NOMO-1 (cell line): ENCODE data around the gene SMOC2.
"Not testable (repeated sequence)": the region's sequence is repeated elsewhere in the genome, so short reads cannot be mapped to it uniquely, and the experiment has no call there.

Experiments used
- DNase-seq, 2 experiments: peaks; one replicate each; lab custom pipeline; 2025; ENCODE audit not compliant: unreplicated experiment in 2 of 2; lab: John Stamatoyannopoulos, UW

The SMOC2 gene

GRCh38 chr6:168560126-168560525 lies 119.1 kb downstream of the SMOC2 start:
- DNase-seq: no peak

GRCh38 chr6:168562576-168563151 lies 121.7 kb downstream of the SMOC2 start:
- DNase-seq: no peak

DNA sequence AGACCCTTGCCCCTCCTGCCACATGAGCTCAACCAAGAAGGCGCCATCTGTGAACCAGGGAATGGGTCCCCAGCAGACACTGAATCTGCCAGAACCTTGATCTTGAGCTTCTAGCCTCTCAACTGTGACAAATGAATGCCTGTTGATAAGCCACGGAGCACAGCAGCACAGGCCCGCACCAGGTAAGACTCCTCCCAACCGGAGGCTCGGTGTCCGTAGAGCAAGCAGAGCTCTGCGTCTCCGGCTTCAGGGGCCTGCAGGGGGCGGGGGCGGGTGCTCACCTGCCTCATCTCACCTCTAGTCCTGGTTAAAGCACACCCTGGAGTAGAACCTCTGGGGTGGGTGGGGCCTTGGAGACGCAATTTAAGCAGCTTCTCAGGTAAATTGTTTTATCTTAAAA lies 122.7 kb downstream of the SMOC2 start:
- no peak for DNase-seq

DNA sequence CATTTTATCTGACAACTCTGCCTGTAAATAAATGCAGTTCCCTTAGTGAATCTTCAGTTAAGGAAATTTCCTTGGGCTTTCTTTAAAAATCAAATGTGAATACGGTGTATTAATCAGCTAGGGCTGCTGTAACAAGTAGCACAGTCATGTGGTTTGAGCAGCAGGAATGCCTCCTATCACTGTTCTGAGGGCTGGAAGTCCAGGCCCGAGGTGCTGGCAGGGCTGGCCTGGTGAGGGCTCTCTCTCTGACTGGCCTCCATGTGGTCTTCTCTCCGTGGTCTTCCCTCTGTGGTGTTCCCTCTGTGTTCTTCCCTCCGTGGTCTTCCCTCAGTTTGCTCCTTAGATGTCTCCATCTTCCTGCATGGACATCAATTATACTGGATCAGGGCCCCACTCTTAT lies 124.1 kb downstream of the SMOC2 start:
- no peak for DNase-seq

GRCh38 chr6:168570211-168570610 lies 129.2 kb downstream of the SMOC2 start:
- DNase-seq: no peak

DNA sequence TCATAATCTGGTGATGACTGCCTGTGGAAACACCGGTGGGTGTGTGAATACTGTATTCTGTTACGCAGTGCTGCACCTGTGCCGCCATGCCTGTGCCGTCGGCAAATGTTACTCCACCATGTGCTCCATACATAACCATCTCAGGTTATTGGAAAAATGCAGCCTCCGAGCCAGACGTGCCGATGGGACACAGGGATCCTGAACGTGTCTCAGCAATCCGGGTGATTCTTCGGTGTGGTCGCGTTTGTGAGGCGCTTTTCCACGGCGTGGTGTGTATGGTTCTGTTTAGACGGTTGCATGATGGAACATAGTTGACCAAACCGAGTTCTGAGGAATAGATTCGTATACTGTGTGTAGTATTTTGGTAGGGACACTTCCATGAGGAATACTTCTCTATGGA lies 130.3 kb downstream of the SMOC2 start:
- DNase-seq: no peak

- DNase-seq: not testable (repeated sequence)
These were observed 132.4 kb downstream of the SMOC2 start for GRCh38 chr6:168573276-168573835.

DNA sequence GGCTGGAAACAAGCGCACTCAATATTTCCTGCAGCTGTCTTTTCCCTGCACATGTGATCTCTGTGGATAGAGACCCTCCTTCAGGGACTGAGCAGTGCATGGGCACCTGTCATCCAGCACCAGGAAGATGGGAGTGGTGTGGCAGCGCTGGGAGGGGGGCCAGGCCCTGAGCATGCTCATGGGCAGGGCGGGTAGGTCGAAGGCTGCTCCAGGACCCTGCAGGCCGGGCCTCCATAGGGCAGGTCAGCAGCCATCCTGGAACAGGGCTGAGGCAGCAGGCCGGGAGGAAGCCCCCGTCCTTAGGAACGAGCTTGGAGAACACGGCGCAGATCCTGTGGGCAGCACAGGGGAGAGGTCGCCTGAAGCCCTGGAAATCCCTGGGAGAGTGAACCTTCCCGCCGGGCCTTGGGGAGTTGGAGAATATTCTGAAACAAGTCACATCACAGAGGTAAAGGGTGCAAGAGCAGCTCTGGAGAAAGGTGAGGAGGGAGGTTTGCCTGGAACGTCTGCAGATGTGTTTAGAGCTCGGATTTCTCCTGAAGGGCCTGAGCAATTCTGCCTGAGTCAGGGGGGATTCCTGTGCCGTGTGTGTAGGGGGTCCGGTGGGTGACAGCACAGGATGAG lies 133.2 kb downstream of the SMOC2 start:
- no peak for DNase-seq

DNA sequence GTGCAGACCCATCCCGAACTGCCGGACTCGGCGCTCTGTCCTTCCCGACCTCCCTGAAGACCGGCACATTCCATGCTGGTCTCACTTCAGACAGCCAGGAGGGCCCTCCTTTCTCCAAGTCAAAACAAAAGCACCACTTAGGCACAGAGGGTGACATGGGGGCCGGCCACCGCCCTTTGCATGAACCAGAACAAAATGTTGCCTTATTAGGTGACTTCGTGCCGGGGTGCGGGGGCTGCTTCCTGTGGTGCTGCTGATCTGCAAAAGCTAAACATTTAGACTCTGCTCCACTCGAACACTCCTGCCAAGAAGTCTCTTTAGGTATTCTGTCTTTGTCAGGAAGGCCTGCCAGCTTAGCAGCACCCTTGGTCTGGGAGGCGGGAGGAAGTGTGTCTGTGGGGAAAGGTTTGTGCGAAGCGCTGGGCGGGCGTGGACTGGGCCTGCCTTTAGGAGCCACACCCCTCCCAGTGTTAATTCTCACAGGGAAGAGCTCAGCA lies 133.8 kb downstream of the SMOC2 start:
- no peak for DNase-seq

GRCh38 chr6:168575346-168576098 lies 134.5 kb downstream of the SMOC2 start:
- no peak for DNase-seq

- DNase-seq: no peak
These were observed 135.4 kb downstream of the SMOC2 start for GRCh38 chr6:168576388-168576787.

DNA sequence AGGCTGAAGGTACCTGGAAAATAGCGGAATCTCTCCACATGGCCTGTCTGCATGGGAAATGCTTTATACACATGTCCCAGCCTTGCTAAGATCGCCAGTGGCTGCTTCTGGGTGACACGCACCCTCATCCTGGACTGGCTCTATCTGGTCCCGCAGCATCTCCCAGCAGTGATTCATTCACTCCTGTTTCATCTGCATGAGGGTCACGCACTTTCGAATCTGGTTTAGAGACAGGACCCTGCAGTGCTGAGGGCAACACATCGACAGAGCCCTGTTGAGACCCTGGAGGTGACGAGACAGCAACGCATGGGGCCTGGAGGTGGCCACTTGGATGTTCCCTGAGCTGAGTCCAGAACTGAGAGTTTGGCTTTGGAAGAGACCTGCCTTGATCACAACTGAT lies 136.5 kb downstream of the SMOC2 start:
- DNase-seq: no peak

- no peak for DNase-seq
These were observed 137.1 kb downstream of the SMOC2 start for GRCh38 chr6:168578036-168578435.

DNA sequence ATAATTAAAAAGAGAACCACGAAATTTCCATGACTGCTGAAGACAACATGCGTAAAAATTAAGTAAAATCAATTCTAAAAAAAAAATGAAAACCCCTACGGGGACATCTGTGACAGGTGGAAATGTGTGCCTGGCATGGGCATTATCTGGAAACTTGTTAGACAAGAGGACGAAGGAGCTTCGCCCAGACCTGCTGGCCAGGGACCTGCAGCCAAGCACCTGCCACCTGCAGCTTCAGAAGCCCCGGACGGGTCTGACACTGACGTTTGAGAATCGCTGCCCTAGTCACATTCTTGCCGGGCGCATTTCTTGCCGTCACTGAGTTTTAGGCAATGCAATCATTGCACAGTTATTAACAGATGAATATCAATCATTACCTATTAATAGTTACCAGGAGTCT lies 140.3 kb downstream of the SMOC2 start:
- no peak for DNase-seq

- no peak for DNase-seq
These were observed 140.7 kb downstream of the SMOC2 start for GRCh38 chr6:168581706-168582105.

DNA sequence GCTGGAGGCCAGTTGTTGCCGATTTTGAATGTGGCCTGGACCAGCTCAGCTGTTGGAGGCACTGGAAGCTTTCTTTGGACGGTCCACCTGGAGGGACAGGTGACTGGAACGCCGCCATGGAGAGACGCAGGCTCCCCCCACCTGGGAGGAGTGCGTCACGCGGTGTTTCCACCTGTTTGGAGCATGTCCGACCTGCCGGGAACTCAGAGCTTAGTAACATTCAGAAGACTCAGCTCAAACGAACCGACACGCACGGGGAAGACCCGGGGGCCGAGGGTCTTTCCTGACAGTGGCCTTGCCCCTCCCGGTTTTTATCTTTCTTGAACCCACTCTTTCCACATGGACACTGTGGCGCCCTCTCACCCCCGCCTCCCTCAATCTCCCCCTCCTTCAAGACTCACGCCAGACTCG lies 141.6 kb downstream of the SMOC2 start:
- no peak for DNase-seq

- no peak for DNase-seq
These were observed 142.1 kb downstream of the SMOC2 start for GRCh38 chr6:168583126-168583525.

- no peak for DNase-seq
These were observed 142.8 kb downstream of the SMOC2 start for GRCh38 chr6:168583821-168584220.

DNA sequence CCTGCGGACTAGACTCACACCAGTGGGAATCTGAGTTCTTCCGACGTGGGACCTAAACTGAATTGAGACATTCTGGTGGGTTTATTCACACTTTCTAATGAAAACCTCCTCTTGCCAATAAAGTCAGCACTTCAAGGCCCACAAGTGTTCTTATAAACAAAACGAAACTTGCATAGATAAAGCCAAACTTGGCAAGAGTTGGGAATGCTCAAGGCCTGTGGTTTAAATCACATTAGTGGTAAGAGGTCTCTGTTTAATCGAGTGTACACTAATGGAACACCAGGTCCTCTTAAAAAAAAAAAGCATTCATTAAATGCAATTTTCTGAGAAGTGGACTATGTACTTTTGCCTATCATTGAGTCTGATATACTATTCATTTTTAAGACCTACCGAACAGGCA lies 143.3 kb downstream of the SMOC2 start:
- no peak for DNase-seq

- DNase-seq: no peak
These were observed 143.7 kb downstream of the SMOC2 start for GRCh38 chr6:168584671-168585070.

- no peak for DNase-seq
These were observed 144.5 kb downstream of the SMOC2 start for GRCh38 chr6:168585441-168585840.

DNA sequence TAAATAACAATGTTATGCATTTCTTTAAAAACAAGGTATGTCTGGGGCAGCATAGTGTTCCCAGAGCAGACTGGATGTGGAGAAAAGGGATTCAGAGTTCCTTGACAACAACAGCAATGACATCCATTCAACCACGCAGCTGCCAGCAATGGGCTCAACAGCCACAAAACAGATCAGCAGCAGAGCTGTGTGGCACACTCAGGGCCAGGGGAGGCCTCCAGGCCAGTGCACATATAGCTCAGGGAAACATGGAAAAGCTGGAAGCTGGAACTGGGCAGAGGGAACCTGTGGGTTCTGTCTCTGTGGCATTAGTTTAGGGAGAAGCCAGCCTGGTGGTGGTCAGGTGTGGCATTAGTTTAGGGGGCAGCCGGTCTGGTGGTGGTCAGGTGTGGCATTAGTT lies 148.3 kb downstream of the SMOC2 start:
- no peak for DNase-seq
